OCI-LY1 (cell line): ENCODE measurements around the gene CIAO2A.

Source experiments
- H2AFZ ChIP-seq: fragments of 200-600 bp; sonication (generic), shearing (Covaris generic); 2 replicates; pipeline ENCODE4 v1.6.0; 2014; ENCODE audit warnings: antibody characterized with exemption, mild to moderate bottlenecking, low read length
- H3F3A ChIP-seq: fragments of 200-600 bp; sonication (generic), shearing (Covaris generic); 2 replicates; pipeline ENCODE4 v1.6.0; 2014; ENCODE audit warnings: mild to moderate bottlenecking, antibody characterized with exemption, low read length, moderate library complexity; ENCODE audit not compliant: insufficient read depth
- H3K27ac ChIP-seq: fragments of 200-600 bp; sonication (generic); 2 replicates; pipeline ENCODE4 v1.5.1; 2014; ENCODE audit warnings: low read length, mixed run types, mild to moderate bottlenecking, low read depth; ENCODE audit not compliant: poor library complexity, severe bottlenecking
- H3K27me3 ChIP-seq: fragments of 200-600 bp; sonication (generic); 2 replicates; pipeline ENCODE4 v1.6.0; 2014; ENCODE audit warnings: antibody characterized with exemption, mild to moderate bottlenecking, low read length, moderate library complexity; ENCODE audit not compliant: insufficient read depth
- H3K36me3 ChIP-seq: fragments of 200-600 bp; sonication (generic); 2 replicates; pipeline ENCODE4 v1.6.1; 2014; ENCODE audit warnings: mild to moderate bottlenecking, antibody characterized with exemption, low read length, moderate library complexity, mixed read lengths; ENCODE audit not compliant: insufficient read depth
- H3K4me1 ChIP-seq: fragments of 200-600 bp; sonication (generic); 2 replicates; pipeline ENCODE4 v1.5.1; 2014; ENCODE audit warnings: mild to moderate bottlenecking, low read length, moderate library complexity; ENCODE audit not compliant: insufficient read depth, severe bottlenecking
- H3K4me2 ChIP-seq: fragments of 200-600 bp; sonication (generic), shearing (Covaris generic); 2 replicates; pipeline ENCODE4 v1.6.1; 2014; ENCODE audit warnings: low read length
- H3K4me3 ChIP-seq: fragments of 200-600 bp; sonication (generic); 2 replicates; pipeline ENCODE4 v1.5.1; 2014; ENCODE audit warnings: low read length, low read depth, mild to moderate bottlenecking, mixed read lengths; ENCODE audit not compliant: poor library complexity, severe bottlenecking
- H3K79me2 ChIP-seq: fragments of 200-600 bp; shearing (Covaris generic); 2 replicates; pipeline ENCODE4 v1.6.1; 2016; ENCODE audit warnings: mixed run types, low read length, mixed read lengths; ENCODE audit not compliant: insufficient read depth
- H3K9ac ChIP-seq: fragments of 200-600 bp; sonication (generic), shearing (Covaris generic); 2 replicates; pipeline ENCODE4 v1.6.1; 2014; ENCODE audit warnings: mild to moderate bottlenecking, low read length, mixed read lengths
- H3K9me2 ChIP-seq: fragments of 200-600 bp; sonication (generic), shearing (Covaris generic); 2 replicates; pipeline ENCODE4 v1.6.1; 2014; ENCODE audit warnings: low read depth, mild to moderate bottlenecking, low read length, mixed read lengths
- H3K9me3 ChIP-seq: fragments of 200-600 bp; shearing (Covaris generic); 2 replicates; pipeline ENCODE4 v1.6.1; 2014; ENCODE audit warnings: low read length, mixed read lengths
- H4K20me1 ChIP-seq: fragments of 200-600 bp; sonication (generic), shearing (Covaris generic); 2 replicates; pipeline ENCODE4 v1.6.0; 2016; ENCODE audit warnings: mild to moderate bottlenecking, low read length; ENCODE audit not compliant: insufficient read depth
- CTCF ChIP-seq: fragments of 200-600 bp; sonication (generic), shearing (Covaris generic); IDR thresholded peaks from 2 replicates; pipeline ENCODE4 v1.5.1; 2017; ENCODE audit warnings: mild to moderate bottlenecking, antibody characterized with exemption, low read length, moderate library complexity, mixed read lengths
- EZH2 ChIP-seq: fragments of 200-600 bp; sonication (generic), shearing (Covaris generic); IDR thresholded peaks from 2 replicates; pipeline ENCODE4 v1.8.0; 2017; ENCODE audit warnings: borderline replicate concordance, mixed run types, mild to moderate bottlenecking, antibody characterized with exemption, low read length, moderate library complexity, mixed read lengths

The CIAO2A gene

GRCh38 chr15:64134345-64134829, 40.7 kb upstream of the CIAO2A start:
- Histone ChIP-seq H3K36me3 (peaks cover 85% of the 10 kb centered on the region), H3K4me2 (no peak overlapping the region), H3K4me3 (no peak overlapping the region), H3K9ac (no peak overlapping the region), H4K20me1 (no peaks in the 10 kb centered on the region), H3K9me2 (no peaks in the 10 kb centered on the region), H3K9me3 (no peaks in the 10 kb centered on the region), H3F3A (no peaks in the 10 kb centered on the region), H3K27me3 (no peaks in the 10 kb centered on the region), H3K79me2 (no peaks in the 10 kb centered on the region), H3K27ac (no peak overlapping the region), H3K4me1 (no peaks in the 10 kb centered on the region), H2AFZ (no peak overlapping the region)
- TF ChIP-seq EZH2 (no peak), CTCF (no peak)

- Histone ChIP-seq H3K4me3 (no peak overlapping the region), H3K79me2 (no peaks in the 10 kb centered on the region), H3K27ac (no peak overlapping the region), H3K9me2 (no peaks in the 10 kb centered on the region), H3K27me3 (no peaks in the 10 kb centered on the region), H3K9ac (no peak overlapping the region), H3K4me2 (no peak overlapping the region), H2AFZ (no peak overlapping the region), H3K9me3 (no peaks in the 10 kb centered on the region), H3K4me1 (no peaks in the 10 kb centered on the region), H3F3A (no peaks in the 10 kb centered on the region), H3K36me3 (peaks cover 90% of the 10 kb centered on the region), H4K20me1 (no peaks in the 10 kb centered on the region)
- TF ChIP-seq EZH2 = no peak
- TF ChIP-seq CTCF = no peak
These were observed 40.1 kb upstream of the CIAO2A start for GRCh38 chr15:64133623-64134344.

- no peak overlapping the region for H3K9ac ChIP-seq
- no peak overlapping the region for H3K4me2 ChIP-seq
- H3K79me2 ChIP-seq = no peaks in the 10 kb centered on the region
- H3K4me3 ChIP-seq = no peak overlapping the region
- peaks cover 90% of the 10 kb centered on the region for H3K36me3 ChIP-seq
- H3K27me3 ChIP-seq = no peaks in the 10 kb centered on the region
- no peak overlapping the region for H3K27ac ChIP-seq
- H3K9me3 ChIP-seq = no peaks in the 10 kb centered on the region
- H2AFZ ChIP-seq = no peak overlapping the region
- H3F3A ChIP-seq = no peaks in the 10 kb centered on the region
- TF ChIP-seq CTCF (no peak), EZH2 (no peak)
- no peaks in the 10 kb centered on the region for H4K20me1 ChIP-seq
- H3K9me2 ChIP-seq = no peaks in the 10 kb centered on the region
- H3K4me1 ChIP-seq = no peaks in the 10 kb centered on the region
These were observed 38.6 kb upstream of the CIAO2A start for GRCh38 chr15:64132217-64132616.
